GM10266 (cell line): ENCODE measurements around the gene NDC80.

Experiments used
- DNase-seq: peaks from one replicate; pipeline ENCODE4 v3.0.0; 2012; ENCODE audit errors: extremely low spot score
- TF ChIP-seq, protein P1 (sequence below): IDR thresholded peaks from 2 replicates; pipeline ENCODE4 v1.5.1; 2012; ENCODE audit warnings: mild to moderate bottlenecking, low read depth; ENCODE audit not compliant: control insufficient read depth, insufficient read depth; ENCODE audit errors: missing control alignments

NDC80 gene

DNA sequence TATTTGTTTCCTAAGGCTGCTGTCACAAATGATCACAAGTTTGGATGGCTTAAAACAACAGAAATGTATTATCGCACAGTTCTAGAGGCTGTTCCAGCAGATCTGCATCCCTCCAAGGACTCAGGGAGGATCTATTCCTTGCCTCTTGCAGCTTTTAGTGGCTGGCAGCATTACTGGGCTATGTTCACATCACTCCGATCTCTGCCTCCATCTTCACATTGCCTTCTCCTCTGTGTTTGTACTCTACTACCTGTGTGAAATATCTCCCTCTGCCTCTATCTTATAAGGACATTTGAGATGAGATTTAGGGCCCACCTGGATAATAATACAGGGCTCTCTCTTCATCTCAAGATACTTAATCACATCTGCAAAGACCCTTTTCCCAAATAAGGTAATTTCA, 18.9 kb downstream of the NDC80 start:
- TF ChIP-seq, protein P1, sequence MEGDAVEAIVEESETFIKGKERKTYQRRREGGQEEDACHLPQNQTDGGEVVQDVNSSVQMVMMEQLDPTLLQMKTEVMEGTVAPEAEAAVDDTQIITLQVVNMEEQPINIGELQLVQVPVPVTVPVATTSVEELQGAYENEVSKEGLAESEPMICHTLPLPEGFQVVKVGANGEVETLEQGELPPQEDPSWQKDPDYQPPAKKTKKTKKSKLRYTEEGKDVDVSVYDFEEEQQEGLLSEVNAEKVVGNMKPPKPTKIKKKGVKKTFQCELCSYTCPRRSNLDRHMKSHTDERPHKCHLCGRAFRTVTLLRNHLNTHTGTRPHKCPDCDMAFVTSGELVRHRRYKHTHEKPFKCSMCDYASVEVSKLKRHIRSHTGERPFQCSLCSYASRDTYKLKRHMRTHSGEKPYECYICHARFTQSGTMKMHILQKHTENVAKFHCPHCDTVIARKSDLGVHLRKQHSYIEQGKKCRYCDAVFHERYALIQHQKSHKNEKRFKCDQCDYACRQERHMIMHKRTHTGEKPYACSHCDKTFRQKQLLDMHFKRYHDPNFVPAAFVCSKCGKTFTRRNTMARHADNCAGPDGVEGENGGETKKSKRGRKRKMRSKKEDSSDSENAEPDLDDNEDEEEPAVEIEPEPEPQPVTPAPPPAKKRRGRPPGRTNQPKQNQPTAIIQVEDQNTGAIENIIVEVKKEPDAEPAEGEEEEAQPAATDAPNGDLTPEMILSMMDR: no peak
- no peak for DNase-seq

DNA sequence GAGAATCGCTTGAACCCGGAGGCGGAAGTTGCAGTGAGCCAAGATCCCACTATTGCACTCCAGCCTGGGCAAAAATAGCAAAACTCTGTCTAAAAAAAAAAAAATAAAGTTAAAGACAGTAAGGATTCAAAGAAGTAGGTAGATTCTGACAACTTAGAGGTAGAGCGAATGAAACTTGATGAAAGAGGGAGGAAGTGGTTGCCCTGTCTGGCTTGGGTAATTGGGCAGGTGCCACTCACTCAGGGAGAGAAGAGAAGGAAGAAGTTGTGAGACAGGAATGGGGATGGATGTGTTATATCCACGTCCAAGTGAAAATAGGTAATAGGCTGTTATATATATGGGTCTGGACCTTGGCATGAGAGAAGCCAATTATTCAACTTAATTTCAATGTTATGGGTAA, 26.3 kb downstream of the NDC80 start:
- DNase-seq: no peak
- TF ChIP-seq, protein P1: no peak

DNA sequence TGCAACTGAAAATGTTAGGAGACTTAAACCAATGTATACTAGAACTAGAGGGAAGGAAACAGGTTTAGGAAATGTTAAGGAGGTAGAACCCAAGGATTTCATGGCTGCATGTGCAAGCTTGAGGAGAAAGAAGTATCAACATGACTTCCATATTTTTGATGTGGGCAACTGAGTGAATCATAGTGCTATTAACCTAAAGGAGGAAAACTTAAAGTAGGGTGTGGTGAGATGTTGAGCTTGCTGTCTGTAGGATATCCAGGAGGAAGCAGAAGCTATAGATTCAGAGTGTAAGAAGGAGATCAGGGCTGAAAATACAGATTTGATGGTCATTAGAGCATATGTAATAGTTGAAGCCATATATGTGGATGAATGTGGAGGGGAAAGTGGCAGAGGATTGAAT, 31.5 kb downstream of the NDC80 start:
- no peak for DNase-seq

DNA sequence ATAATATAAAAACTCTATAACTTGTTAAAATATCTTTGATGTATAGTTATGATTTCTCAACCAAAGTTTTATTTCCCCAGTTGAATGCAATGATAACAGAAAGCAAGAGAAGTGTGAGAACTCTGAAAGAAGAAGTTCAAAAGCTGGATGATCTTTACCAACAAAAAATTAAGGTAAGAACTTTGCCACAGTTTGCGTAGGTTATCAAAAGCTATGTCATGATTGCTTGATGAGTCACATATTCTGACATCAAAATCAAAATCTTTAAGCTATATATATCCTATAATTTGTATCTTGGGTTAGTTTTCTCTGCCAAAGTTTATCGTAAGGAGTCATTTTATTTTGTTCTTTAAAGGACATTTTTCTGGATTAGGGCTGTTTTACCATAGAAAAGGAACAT, 35.0 kb downstream of the NDC80 start:
- TF ChIP-seq, protein P1: no peak
- no peak for DNase-seq

More for the DNA sequence above, 31.5 kb downstream of the NDC80 start:
- TF ChIP-seq, protein P1: no peak

DNA sequence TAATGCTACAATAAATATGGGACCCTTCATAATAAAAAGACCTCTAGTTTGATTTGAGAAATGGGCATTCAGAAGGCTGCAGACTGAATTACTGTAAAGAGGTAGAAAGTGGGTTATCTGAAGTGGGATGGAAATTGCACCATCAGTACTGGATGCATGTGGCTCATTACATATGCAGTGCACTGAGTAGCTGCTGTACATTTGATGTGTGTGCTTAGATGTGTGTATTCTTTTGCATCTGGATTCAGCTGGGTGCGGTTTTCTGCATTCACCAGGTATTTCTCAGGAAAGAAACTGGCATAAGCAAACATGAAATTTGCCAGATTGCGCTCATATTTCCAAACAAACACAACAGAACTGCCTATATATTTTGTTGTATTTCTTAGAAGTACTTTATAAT, 38.2 kb downstream of the NDC80 start:
- TF ChIP-seq, protein P1: no peak
- no peak for DNase-seq

DNA sequence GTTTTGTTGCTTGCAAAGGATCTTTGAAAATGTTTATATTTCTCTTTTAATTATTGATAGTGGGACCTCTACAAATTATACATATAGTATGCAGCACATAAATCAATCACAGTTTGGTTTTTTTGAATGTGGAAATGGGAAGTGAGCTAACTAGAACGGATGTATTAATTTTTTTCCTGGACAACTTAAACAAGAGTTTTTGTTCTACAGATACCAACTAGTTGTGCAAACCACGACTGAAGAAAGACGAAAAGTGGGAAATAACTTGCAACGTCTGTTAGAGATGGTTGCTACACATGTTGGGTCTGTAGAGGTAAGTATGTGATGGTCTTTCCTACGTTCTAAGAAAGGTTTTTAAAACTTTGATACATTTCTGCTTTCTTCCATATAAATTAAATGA, 39.2 kb downstream of the NDC80 start:
- TF ChIP-seq, protein P1: no peak
- no peak for DNase-seq

DNA sequence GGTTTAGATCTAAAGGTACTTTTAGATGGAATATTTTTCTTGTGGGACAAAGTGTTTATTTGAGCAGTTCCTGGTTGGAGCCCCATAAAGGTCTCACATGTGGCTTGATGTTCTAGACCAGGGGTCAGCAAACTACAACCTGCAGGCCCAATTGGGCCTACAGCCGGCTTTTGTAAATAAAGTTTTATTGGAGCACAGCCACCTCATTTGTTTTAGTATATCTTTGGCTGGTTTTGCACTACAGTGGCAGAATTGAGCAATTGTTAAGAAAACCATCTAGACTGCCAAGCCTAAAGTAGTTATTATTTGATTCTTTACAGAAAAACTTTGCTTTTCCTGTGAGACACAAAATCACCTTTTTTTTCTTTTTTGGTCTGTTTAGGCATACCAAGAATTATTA, 41.6 kb downstream of the NDC80 start:
- DNase-seq: no peak
- TF ChIP-seq, protein P1: no peak
